Fibroblast of lung (primary cell): ENCODE results near the gene NDC1.

Source experiments
- EZH2 ChIP-seq: IDR thresholded peaks from 2 replicates; pipeline ENCODE4 v1.5.1; 2012; ENCODE audit warnings: low read length, control low read depth, mild to moderate bottlenecking; ENCODE audit errors: missing control alignments
- TF ChIP-seq, protein P1 (sequence below), 2 donors: IDR thresholded peaks in 1 of 2; conservative IDR thresholded peaks in 1 of 2; 1 replicate in 1 of 2; 2 replicates in 1 of 2; pipeline ENCODE4 v1.5.1; 2011 to 2012; ENCODE audit warnings: low read length in 2 of 2, control low read depth in 1 of 2, inconsistent platforms in 1 of 2, low read depth in 1 of 2, mild to moderate bottlenecking in 1 of 2

DNA sequence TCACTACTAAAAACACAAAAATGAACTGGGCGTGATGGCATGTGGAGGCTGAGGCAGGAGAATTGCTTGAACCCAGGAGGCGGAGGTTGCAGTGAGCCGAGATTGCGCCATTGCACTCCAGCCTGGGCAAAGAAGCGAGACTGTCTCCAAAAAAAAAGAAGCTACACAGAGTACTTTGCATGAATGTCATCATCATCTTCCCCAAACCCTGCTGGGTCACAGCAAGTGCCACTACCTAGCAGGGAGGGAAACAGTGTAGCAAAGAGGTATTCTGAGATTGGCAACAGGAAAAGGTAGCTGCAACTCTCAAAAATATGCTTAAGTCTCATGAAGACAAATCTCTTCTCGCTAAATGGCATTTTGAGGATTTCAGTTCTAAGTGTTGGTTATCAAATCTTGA is 12.8 kb downstream of the NDC1 start:
- TF ChIP-seq, protein P1, sequence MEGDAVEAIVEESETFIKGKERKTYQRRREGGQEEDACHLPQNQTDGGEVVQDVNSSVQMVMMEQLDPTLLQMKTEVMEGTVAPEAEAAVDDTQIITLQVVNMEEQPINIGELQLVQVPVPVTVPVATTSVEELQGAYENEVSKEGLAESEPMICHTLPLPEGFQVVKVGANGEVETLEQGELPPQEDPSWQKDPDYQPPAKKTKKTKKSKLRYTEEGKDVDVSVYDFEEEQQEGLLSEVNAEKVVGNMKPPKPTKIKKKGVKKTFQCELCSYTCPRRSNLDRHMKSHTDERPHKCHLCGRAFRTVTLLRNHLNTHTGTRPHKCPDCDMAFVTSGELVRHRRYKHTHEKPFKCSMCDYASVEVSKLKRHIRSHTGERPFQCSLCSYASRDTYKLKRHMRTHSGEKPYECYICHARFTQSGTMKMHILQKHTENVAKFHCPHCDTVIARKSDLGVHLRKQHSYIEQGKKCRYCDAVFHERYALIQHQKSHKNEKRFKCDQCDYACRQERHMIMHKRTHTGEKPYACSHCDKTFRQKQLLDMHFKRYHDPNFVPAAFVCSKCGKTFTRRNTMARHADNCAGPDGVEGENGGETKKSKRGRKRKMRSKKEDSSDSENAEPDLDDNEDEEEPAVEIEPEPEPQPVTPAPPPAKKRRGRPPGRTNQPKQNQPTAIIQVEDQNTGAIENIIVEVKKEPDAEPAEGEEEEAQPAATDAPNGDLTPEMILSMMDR (conservative IDR thresholded peaks at IDR 0.05 in 1 of 2, IDR thresholded peaks at IDR 0.05 in 1 of 2; ENCODE audit: low read depth in 1 of 2, low read length in 2 of 2), result no peak
- no peak for TF ChIP-seq EZH2
